Duodenal mucosa (tissue), 2 donors: ENCODE measurements around the gene UCK1.
A peak's percentile ranks its signal among the peaks of the same experiment; 100 is the strongest.

Source experiments
- H3K27ac ChIP-seq: one replicate; pipeline ENCODE4 v1.7.0; 2013; ENCODE audit warnings: low read depth, low read length
- H3K27me3 ChIP-seq, 2 donors: one replicate each; pipeline ENCODE4 v1.7.0; 2013; ENCODE audit warnings: low read length in 2 of 2, control low read depth in 1 of 2; ENCODE audit not compliant: insufficient read depth in 2 of 2, control insufficient read depth in 1 of 2
- H3K36me3 ChIP-seq, 2 donors: one replicate each; pipeline ENCODE4 v1.7.0; 2013; ENCODE audit warnings: low read length in 2 of 2, control low read depth in 1 of 2; ENCODE audit not compliant: insufficient read depth in 2 of 2, control insufficient read depth in 1 of 2
- H3K4me1 ChIP-seq, 2 donors: one replicate each; pipeline ENCODE4 v1.7.0; 2013; ENCODE audit warnings: low read length in 2 of 2, control low read depth in 1 of 2; ENCODE audit not compliant: insufficient read depth in 2 of 2, control insufficient read depth in 1 of 2
- H3K4me3 ChIP-seq, 2 donors: one replicate each; pipeline ENCODE4 v1.7.0; 2013; ENCODE audit warnings: low read length in 2 of 2, low read depth in 1 of 2
- H3K9ac ChIP-seq, 2 donors: one replicate each; pipeline ENCODE4 v1.7.0; 2013; ENCODE audit warnings: low read length in 2 of 2, low read depth in 1 of 2
- H3K9me3 ChIP-seq, 2 donors: one replicate each; pipeline ENCODE4 v1.7.0; 2013; ENCODE audit warnings: low read length in 2 of 2, control low read depth in 1 of 2; ENCODE audit not compliant: control insufficient read depth in 1 of 2

Gene UCK1

GRCh38 chr9:131511880-131512279 is 19.2 kb downstream of the UCK1 start:
- H3K4me3 ChIP-seq, result no peak overlapping the region
- H3K9me3 ChIP-seq, result peaks cover 0 to 3% of the 10 kb centered on the region in 2 donors
- no peak overlapping the region for H3K9ac ChIP-seq
- no peak overlapping the region for H3K27ac ChIP-seq
- no peaks in the 10 kb centered on the region for H3K27me3 ChIP-seq
- H3K36me3 ChIP-seq, result peaks cover 24 to 65% of the 10 kb centered on the region in 2 donors
- no peaks in the 10 kb centered on the region for H3K4me1 ChIP-seq

DNA sequence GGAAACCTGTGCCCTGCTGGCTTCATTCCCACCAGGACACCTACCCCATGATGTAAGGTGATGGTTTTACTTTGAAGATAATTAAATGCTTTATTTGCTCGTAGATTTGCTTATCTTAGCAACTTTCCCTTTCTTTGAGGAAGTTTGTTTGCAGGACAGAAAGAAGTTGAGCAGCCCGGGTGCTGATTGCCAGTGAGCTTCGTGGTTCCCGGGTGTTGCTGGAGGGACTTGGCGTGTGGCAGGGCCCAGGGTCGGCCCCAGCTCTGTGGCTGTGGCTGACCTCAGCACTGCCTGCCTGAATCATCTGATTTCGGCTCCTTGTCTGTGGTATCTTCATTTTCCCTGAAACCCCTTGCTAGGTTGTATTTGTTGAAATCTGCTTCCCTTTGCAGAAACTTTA is 19.6 kb downstream of the UCK1 start:
- Histone ChIP-seq H3K9ac (no peak overlapping the region), H3K4me3 (no peak overlapping the region), H3K27me3 (no peaks in the 10 kb centered on the region), H3K36me3 (peaks cover 20 to 60% of the 10 kb centered on the region in 2 donors), H3K9me3 (peaks cover 0 to 3% of the 10 kb centered on the region in 2 donors), H3K4me1 (no peaks in the 10 kb centered on the region), H3K27ac (no peak overlapping the region)

DNA sequence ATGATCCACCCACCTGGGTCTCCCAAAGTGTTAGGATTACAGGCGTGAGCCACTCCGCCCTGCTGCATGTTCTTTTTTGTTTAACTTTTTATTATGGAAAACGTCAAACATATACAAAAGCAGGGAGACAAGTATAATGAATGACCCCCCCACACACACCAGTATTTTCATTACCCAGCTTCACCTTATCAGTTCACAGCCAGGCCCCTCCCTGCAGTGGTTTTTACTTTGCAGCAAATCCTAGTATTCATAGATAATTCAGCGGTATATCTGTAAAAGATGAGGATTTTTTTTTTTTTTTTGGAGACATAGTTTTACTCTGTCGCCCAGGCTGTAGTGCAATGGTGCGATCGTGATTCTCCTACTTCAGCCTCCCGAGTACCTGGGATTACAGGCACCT is 26.1 kb downstream of the UCK1 start:
- peaks cover 0 to 15% of the 10 kb centered on the region in 2 donors for H3K36me3 ChIP-seq

GRCh38 chr9:131503626-131504465 is 27.2 kb downstream of the UCK1 start:
- Histone ChIP-seq H3K9me3 (no peaks in the 10 kb centered on the region), H3K9ac (peak overlapping the region; percentile 63 to 76), H3K36me3 (peaks cover 0 to 19% of the 10 kb centered on the region in 2 donors), H3K4me1 (peaks cover 20 to 28% of the 10 kb centered on the region in 2 donors), H3K4me3 (peak overlapping the region; percentile 79 to 82), H3K27ac (no peak overlapping the region), H3K27me3 (no peaks in the 10 kb centered on the region)

More for the DNA sequence above, 26.1 kb downstream of the UCK1 start:
- Histone ChIP-seq H3K4me3 (no peak overlapping the region), H3K4me1 (peaks cover 20 to 28% of the 10 kb centered on the region in 2 donors), H3K27ac (no peak overlapping the region), H3K27me3 (no peaks in the 10 kb centered on the region), H3K9ac (no peak overlapping the region), H3K9me3 (no peaks in the 10 kb centered on the region)

- Histone ChIP-seq H3K4me3 (peak within 1 kb of the TSS; percentile 79 to 82), H3K9ac (peak within 1 kb of the TSS; percentile 63 to 76), H3K4me1 (peaks cover 20 to 28% of the 10 kb centered on the region in 2 donors), H3K36me3 (peaks cover 6 to 28% of the 10 kb centered on the region in 2 donors), H3K27ac (no peak within 1 kb of the TSS), H3K27me3 (no peaks in the 10 kb centered on the region), H3K9me3 (no peaks in the 10 kb centered on the region)
These were observed 28.1 kb downstream of the UCK1 start, which contains the start of gene POMT1 for GRCh38 chr9:131502781-131503625. POMT1 (plus strand) TSS chr9:131502918; CDS start chr9:131504219, 1,301 bp downstream.

GRCh38 chr9:131500939-131501541 is 30.0 kb downstream of the UCK1 start:
- H3K9me3 ChIP-seq, result no peaks in the 10 kb centered on the region
- no peak overlapping the region for H3K9ac ChIP-seq
- H3K4me1 ChIP-seq, result peaks cover 33 to 41% of the 10 kb centered on the region in 2 donors
- peaks cover 9 to 41% of the 10 kb centered on the region in 2 donors for H3K36me3 ChIP-seq
- no peaks in the 10 kb centered on the region for H3K27me3 ChIP-seq
- H3K4me3 ChIP-seq, result no peak overlapping the region
- no peak overlapping the region for H3K27ac ChIP-seq

DNA sequence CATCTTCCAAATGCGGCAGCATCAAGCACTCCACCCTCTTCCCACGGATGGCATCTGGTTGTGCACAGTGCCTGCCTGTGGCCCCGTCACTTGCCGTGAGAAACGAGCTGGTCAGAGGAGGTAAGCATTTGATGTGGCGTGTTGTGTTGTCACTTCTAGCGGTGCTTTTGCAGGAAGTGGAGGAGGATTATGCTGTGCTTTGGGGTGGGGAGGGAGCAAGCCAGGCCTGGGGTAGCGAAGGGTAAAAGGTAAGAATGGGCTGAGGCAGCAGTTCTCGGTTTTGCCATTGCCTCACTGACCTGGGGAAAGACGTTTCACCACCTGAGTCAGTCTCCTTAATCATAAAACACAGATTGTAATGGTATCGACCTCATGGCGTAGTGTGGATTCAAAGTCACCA is 30.7 kb downstream of the UCK1 start:
- H3K36me3 ChIP-seq, result peaks cover 16 to 48% of the 10 kb centered on the region in 2 donors
- no peak overlapping the region for H3K9ac ChIP-seq
- no peak overlapping the region for H3K4me3 ChIP-seq
- peaks cover 34 to 41% of the 10 kb centered on the region in 2 donors for H3K4me1 ChIP-seq
- H3K27me3 ChIP-seq, result no peaks in the 10 kb centered on the region
- no peak overlapping the region for H3K27ac ChIP-seq
- H3K9me3 ChIP-seq, result no peaks in the 10 kb centered on the region

DNA sequence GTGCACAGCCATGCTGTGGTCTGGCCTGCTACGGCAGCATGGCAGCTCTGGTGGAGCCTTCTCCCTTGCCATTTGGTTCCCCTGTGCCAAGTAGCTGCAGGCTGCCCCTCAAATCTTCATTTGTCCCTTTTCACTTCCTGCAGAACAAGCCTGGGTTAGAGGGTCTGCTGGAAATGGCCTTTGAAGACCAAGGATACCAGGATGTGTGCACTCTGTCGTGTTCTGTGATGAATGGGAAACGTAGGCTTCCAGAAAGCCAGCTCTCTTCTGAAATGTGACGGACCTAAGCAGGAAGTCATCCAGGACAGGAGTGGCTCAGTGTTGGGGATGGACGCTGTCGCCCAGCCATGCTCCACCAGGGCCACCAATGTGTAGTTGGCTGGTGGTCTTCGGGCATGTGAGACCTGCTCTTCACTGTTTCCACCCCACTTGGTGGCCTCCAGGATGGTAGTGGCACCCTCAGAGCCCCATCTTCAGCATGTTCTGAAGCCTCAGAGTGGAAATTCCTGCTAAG is 31.8 kb downstream of the UCK1 start:
- peaks cover 23 to 58% of the 10 kb centered on the region in 2 donors for H3K36me3 ChIP-seq

GRCh38 chr9:131496844-131497405 is 34.1 kb downstream of the UCK1 start:
- no peaks in the 10 kb centered on the region for H3K9me3 ChIP-seq
- no peaks in the 10 kb centered on the region for H3K27me3 ChIP-seq
- no peak overlapping the region for H3K9ac ChIP-seq
- peaks cover 37 to 82% of the 10 kb centered on the region in 2 donors for H3K36me3 ChIP-seq
- H3K4me1 ChIP-seq, result peaks cover 22% of the 10 kb centered on the region in 2 donors
- H3K4me3 ChIP-seq, result no peak overlapping the region
- H3K27ac ChIP-seq, result no peak overlapping the region

More for the DNA sequence above, 31.8 kb downstream of the UCK1 start:
- peaks cover 31 to 39% of the 10 kb centered on the region in 2 donors for H3K4me1 ChIP-seq
- no peak overlapping the region for H3K9ac ChIP-seq
- H3K9me3 ChIP-seq, result no peaks in the 10 kb centered on the region
- H3K4me3 ChIP-seq, result no peak overlapping the region
- H3K27me3 ChIP-seq, result no peaks in the 10 kb centered on the region
- H3K27ac ChIP-seq, result no peak overlapping the region
